DND-41 (cell line): ENCODE data around the gene LYPLAL1.

Experiments
- CTCF ChIP-seq: IDR thresholded peaks from 2 replicates; pipeline ENCODE4 v1.5.1; 2012; ENCODE audit warnings: borderline replicate concordance, low read length, moderate library complexity, mild to moderate bottlenecking; ENCODE audit not compliant: poor library complexity, severe bottlenecking; ENCODE audit errors: extremely low read depth
- EZH2 ChIP-seq: IDR thresholded peaks from 3 replicates; pipeline ENCODE4 v1.6.1; 2012; ENCODE audit warnings: borderline replicate concordance, low read depth, mild to moderate bottlenecking, moderate library complexity, low read length, inconsistent platforms; ENCODE audit not compliant: severe bottlenecking

- no peak for TF ChIP-seq CTCF
- TF ChIP-seq EZH2: no peak
These were observed 59.2 kb downstream of the LYPLAL1 start for GRCh38 chr1:219232890-219233289.
